ENCODE data around the gene SPC24.

DNA sequence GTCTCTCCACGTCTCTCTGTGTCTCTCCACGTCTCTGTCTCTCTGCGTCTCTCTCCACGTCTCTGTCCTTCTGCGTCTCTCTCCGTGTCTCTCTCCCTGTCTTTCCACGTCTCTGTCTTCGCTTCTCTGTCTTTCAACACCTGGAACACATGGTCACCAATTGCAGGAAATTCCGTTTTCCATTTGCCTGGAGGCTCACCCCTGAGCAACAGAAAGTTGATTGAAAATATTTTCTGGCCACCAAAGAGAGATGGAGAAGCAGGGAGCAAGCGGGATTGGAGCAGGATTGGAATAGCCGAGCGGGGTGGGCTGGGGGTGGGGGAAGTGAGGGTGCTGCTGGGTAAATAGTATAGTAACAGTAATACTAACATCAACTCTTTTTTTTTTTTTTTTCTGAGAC, 40.1 kb upstream of the SPC24 start:
- TF ChIP-seq SNAI2 (CRISPR knock-in tag; IDR thresholded peaks at IDR 0.05) (no peak), ZFP30 (CRISPR knock-in tag; IDR thresholded peaks at IDR 0.05) (no peak), ARNTL (CRISPR knock-in tag; IDR thresholded peaks at IDR 0.05; ENCODE audit: borderline replicate concordance, low read depth) (no peak), TCF4 (CRISPR knock-in tag; IDR thresholded peaks at IDR 0.05; ENCODE audit: borderline replicate concordance) (no peak), OSR1 (CRISPR knock-in tag; IDR thresholded peaks at IDR 0.05) (no peak), BACH2 (CRISPR knock-in tag; IDR thresholded peaks at IDR 0.05; ENCODE audit: borderline replicate concordance) (no peak)
- TF ChIP-seq, protein P1, sequence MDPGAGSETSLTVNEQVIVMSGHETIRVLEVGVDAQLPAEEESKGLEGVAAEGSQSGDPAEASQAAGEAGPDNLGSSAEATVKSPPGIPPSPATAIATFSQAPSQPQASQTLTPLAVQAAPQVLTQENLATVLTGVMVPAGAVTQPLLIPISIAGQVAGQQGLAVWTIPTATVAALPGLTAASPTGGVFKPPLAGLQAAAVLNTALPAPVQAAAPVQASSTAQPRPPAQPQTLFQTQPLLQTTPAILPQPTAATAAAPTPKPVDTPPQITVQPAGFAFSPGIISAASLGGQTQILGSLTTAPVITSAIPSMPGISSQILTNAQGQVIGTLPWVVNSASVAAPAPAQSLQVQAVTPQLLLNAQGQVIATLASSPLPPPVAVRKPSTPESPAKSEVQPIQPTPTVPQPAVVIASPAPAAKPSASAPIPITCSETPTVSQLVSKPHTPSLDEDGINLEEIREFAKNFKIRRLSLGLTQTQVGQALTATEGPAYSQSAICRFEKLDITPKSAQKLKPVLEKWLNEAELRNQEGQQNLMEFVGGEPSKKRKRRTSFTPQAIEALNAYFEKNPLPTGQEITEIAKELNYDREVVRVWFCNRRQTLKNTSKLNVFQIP (CRISPR knock-in tag; IDR thresholded peaks at IDR 0.05; ENCODE audit: borderline replicate concordance, low read depth): no peak
- TF ChIP-seq, protein P2, sequence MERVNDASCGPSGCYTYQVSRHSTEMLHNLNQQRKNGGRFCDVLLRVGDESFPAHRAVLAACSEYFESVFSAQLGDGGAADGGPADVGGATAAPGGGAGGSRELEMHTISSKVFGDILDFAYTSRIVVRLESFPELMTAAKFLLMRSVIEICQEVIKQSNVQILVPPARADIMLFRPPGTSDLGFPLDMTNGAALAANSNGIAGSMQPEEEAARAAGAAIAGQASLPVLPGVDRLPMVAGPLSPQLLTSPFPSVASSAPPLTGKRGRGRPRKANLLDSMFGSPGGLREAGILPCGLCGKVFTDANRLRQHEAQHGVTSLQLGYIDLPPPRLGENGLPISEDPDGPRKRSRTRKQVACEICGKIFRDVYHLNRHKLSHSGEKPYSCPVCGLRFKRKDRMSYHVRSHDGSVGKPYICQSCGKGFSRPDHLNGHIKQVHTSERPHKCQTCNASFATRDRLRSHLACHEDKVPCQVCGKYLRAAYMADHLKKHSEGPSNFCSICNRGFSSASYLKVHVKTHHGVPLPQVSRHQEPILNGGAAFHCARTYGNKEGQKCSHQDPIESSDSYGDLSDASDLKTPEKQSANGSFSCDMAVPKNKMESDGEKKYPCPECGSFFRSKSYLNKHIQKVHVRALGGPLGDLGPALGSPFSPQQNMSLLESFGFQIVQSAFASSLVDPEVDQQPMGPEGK (CRISPR knock-in tag; IDR thresholded peaks at IDR 0.05; ENCODE audit: borderline replicate concordance): no peak
- TF ChIP-seq, protein P3, sequence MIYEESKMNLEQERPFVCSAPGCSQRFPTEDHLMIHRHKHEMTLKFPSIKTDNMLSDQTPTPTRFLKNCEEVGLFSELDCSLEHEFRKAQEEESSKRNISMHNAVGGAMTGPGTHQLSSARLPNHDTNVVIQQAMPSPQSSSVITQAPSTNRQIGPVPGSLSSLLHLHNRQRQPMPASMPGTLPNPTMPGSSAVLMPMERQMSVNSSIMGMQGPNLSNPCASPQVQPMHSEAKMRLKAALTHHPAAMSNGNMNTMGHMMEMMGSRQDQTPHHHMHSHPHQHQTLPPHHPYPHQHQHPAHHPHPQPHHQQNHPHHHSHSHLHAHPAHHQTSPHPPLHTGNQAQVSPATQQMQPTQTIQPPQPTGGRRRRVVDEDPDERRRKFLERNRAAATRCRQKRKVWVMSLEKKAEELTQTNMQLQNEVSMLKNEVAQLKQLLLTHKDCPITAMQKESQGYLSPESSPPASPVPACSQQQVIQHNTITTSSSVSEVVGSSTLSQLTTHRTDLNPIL (CRISPR knock-in tag; IDR thresholded peaks at IDR 0.05; ENCODE audit: low read depth): no peak

Data from SK-N-SH treated with all-trans-retinoic acid at 6 μM for 48 hours (cell line).